WTC11 (cell line): ENCODE data around the gene POLDIP2. TPM values are rescaled to one million over a fixed set of nuclear protein-coding genes. Genes with fewer than 3 reads are reported as not detected.

Source experiments
- ATAC-seq: fragments of 200-7000 bp; cut with Tn5 transposase; 2 replicates; pipeline ENCODE4 v1.10.0; 2021; ENCODE audit warnings: mild to moderate bottlenecking, moderate library complexity
- CTCF ChIA-PET: fragments of 300-600 bp; sonication (Branson Sonifier 250); formaldehyde crosslinking; loops from one replicate; lab custom pipeline; 2021; ENCODE audit warnings: antibody characterized with exemption; lab: Charles Lee
- POLR2A ChIA-PET: fragments of 350-600 bp; sonication (Branson Sonifier 250); formaldehyde crosslinking; loops from one replicate; lab custom pipeline; 2021; ENCODE audit warnings: antibody characterized with exemption; lab: Charles Lee
- DNase-seq: peaks from one replicate; pipeline ENCODE4 v3.0.0; 2021; ENCODE audit warnings: low spot score
- H3K27ac Mint-ChIP-seq: 2 replicates; pipeline ENCODE4 v1.8.0; 2021; ENCODE audit warnings: mixed read lengths
- H3K27me3 Mint-ChIP-seq: 2 replicates; pipeline ENCODE4 v1.8.0; 2021; ENCODE audit warnings: low read depth, mild to moderate bottlenecking, moderate library complexity, mixed read lengths
- H3K36me3 Mint-ChIP-seq: 2 replicates; pipeline ENCODE4 v1.8.0; 2021; ENCODE audit warnings: mixed read lengths
- H3K4me1 Mint-ChIP-seq: 2 replicates; pipeline ENCODE4 v1.8.0; 2022; ENCODE audit warnings: mixed read lengths
- H3K4me3 Mint-ChIP-seq: 2 replicates; pipeline ENCODE4 v1.8.0; 2021; ENCODE audit warnings: mild to moderate bottlenecking, moderate library complexity, mixed read lengths
- H3K9me3 Mint-ChIP-seq: 2 replicates; pipeline ENCODE4 v1.8.0; 2021; ENCODE audit warnings: mixed read lengths
- ATF1 ChIP-seq: sonication (generic); formaldehyde crosslinking; IDR thresholded peaks from 2 replicates; pipeline ENCODE4 v1.8.1; 2023; ENCODE audit warnings: mild to moderate bottlenecking, moderate library complexity, missing genetic modification reagents
- E2F4 ChIP-seq: sonication (generic); formaldehyde crosslinking; IDR thresholded peaks from 2 replicates; pipeline ENCODE4 v1.8.1; 2022; ENCODE audit warnings: low read depth, mild to moderate bottlenecking, moderate library complexity, missing genetic modification reagents, borderline replicate concordance
- ELF4 ChIP-seq: sonication (generic); formaldehyde crosslinking; IDR thresholded peaks from 2 replicates; pipeline ENCODE4 v1.8.1; 2022; ENCODE audit warnings: low read depth, mild to moderate bottlenecking, moderate library complexity, missing genetic modification reagents
- ESRRA ChIP-seq: sonication (generic); formaldehyde crosslinking; IDR thresholded peaks from 2 replicates; pipeline ENCODE4 v1.8.1; 2022; ENCODE audit warnings: mild to moderate bottlenecking, missing genetic modification reagents, borderline replicate concordance
- FOXP1 ChIP-seq: sonication (generic); formaldehyde crosslinking; IDR thresholded peaks from 2 replicates; pipeline ENCODE4 v1.8.0; 2022; ENCODE audit warnings: missing genetic modification reagents, mild to moderate bottlenecking, moderate library complexity, borderline replicate concordance
- GABPB1 ChIP-seq: sonication (generic); formaldehyde crosslinking; IDR thresholded peaks from 2 replicates; pipeline ENCODE4 v1.8.1; 2023; ENCODE audit warnings: mild to moderate bottlenecking, missing genetic modification reagents
- HMGXB4 ChIP-seq: sonication (generic); formaldehyde crosslinking; IDR thresholded peaks from 2 replicates; pipeline ENCODE4 v1.8.1; 2023; ENCODE audit warnings: mild to moderate bottlenecking, moderate library complexity, missing genetic modification reagents
- JAZF1 ChIP-seq: fragments of 250-450 bp; sonication (Bioruptor Pico); IDR thresholded peaks from 2 replicates; pipeline ENCODE4 v1.9.0; 2021; ENCODE audit warnings: moderate library complexity, mild to moderate bottlenecking, inconsistent platforms
- MYBL2 ChIP-seq: sonication (generic); formaldehyde crosslinking; IDR thresholded peaks from 2 replicates; pipeline ENCODE4 v1.8.1; 2023; ENCODE audit warnings: mild to moderate bottlenecking, moderate library complexity, missing genetic modification reagents
- RELA ChIP-seq: sonication (generic); formaldehyde crosslinking; IDR thresholded peaks from 2 replicates; pipeline ENCODE4 v1.8.1; 2022; ENCODE audit warnings: missing genetic modification reagents, mild to moderate bottlenecking, borderline replicate concordance
- SP1 ChIP-seq: sonication (generic); formaldehyde crosslinking; conservative IDR thresholded peaks from 2 replicates; pipeline ENCODE4 v1.8.1; 2022; ENCODE audit warnings: missing genetic modification reagents
- TCF7 ChIP-seq: sonication (generic); formaldehyde crosslinking; IDR thresholded peaks from 2 replicates; pipeline ENCODE4 v1.8.0; 2022; ENCODE audit warnings: mild to moderate bottlenecking, low read depth, missing genetic modification reagents, moderate library complexity
- ZNF121 ChIP-seq: sonication (generic); formaldehyde crosslinking; IDR thresholded peaks from 2 replicates; pipeline ENCODE4 v1.8.0; 2023; ENCODE audit warnings: missing genetic modification reagents
- ZSCAN18 ChIP-seq: fragments of 250-450 bp; sonication (Bioruptor Pico); IDR thresholded peaks from 2 replicates; pipeline ENCODE4 v2.1.2; 2022; ENCODE audit warnings: mild to moderate bottlenecking, moderate library complexity
- total RNA-seq: library from RNA; stranded (reverse); gene quantifications from 3 replicates; pipeline ENCODE4 v1.2.3, GENCODE V29; 2021
- TF ChIP-seq, protein P1 (sequence below): sonication (generic); formaldehyde crosslinking; IDR thresholded peaks from 2 replicates; pipeline ENCODE4 v1.8.1; 2022; ENCODE audit warnings: mild to moderate bottlenecking, moderate library complexity, missing genetic modification reagents
- TF ChIP-seq, protein P2 (sequence below): sonication (generic); formaldehyde crosslinking; IDR thresholded peaks from 2 replicates; pipeline ENCODE4 v1.8.0; 2022; ENCODE audit warnings: mild to moderate bottlenecking, missing genetic modification reagents

POLDIP2 gene
- total RNA-seq, 1 experiment from 2014 or later, result 85.4 TPM

- peak; percentile 53 for ATAC-seq
- no peak for TF ChIP-seq ZSCAN18 (CRISPR knock-in tag)
- TF ChIP-seq FOXP1, result peak; percentile 70
- peak; percentile 34; the same call in 1 of the 2 replicates for TF ChIP-seq GABPB1 (CRISPR knock-in tag)
- 0 out of 2 replicates have a peak, but pooled peaks have one; percentile 77 for TF ChIP-seq TCF7 (CRISPR knock-in tag)
- TF ChIP-seq SP1, result peak; percentile 75
- peak; percentile 66; the same call in 1 of the 2 replicates for TF ChIP-seq MYBL2
- TF ChIP-seq E2F4, result no peak; the same call in 1 of the 2 replicates
- no peak for TF ChIP-seq ATF1 (CRISPR knock-in tag)
- TF ChIP-seq JAZF1, result no peak
- TF ChIP-seq, protein P1, sequence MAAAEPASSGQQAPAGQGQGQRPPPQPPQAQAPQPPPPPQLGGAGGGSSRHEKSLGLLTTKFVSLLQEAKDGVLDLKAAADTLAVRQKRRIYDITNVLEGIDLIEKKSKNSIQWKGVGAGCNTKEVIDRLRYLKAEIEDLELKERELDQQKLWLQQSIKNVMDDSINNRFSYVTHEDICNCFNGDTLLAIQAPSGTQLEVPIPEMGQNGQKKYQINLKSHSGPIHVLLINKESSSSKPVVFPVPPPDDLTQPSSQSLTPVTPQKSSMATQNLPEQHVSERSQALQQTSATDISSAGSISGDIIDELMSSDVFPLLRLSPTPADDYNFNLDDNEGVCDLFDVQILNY (CRISPR knock-in tag), result peak; percentile 39; the same call in 1 of the 2 replicates
- TF ChIP-seq ZNF121 (CRISPR knock-in tag), result 0 out of 2 replicates have a peak, but pooled peaks have one; percentile 21
- TF ChIP-seq RELA (CRISPR knock-in tag), result peak; percentile 41; the same call in 1 of the 2 replicates
- TF ChIP-seq ESRRA, result peak; percentile 50; the same call in 1 of the 2 replicates
- peak; percentile 40; the same call in 1 of the 2 replicates for TF ChIP-seq HMGXB4 (CRISPR knock-in tag)
- peak; percentile 59; the same call in 1 of the 2 replicates for TF ChIP-seq ELF4 (CRISPR knock-in tag)
- TF ChIP-seq, protein P2, sequence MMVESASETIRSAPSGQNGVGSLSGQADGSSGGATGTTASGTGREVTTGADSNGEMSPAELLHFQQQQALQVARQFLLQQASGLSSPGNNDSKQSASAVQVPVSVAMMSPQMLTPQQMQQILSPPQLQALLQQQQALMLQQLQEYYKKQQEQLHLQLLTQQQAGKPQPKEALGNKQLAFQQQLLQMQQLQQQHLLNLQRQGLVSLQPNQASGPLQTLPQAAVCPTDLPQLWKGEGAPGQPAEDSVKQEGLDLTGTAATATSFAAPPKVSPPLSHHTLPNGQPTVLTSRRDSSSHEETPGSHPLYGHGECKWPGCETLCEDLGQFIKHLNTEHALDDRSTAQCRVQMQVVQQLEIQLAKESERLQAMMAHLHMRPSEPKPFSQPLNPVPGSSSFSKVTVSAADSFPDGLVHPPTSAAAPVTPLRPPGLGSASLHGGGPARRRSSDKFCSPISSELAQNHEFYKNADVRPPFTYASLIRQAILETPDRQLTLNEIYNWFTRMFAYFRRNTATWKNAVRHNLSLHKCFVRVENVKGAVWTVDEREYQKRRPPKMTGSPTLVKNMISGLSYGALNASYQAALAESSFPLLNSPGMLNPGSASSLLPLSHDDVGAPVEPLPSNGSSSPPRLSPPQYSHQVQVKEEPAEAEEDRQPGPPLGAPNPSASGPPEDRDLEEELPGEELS (CRISPR knock-in tag), result peak; percentile 64; the same call in 1 of the 2 replicates
- POLR2A ChIA-PET, result no interaction called here
- H3K36me3 Mint-ChIP-seq, result no peaks in the 10 kb centered on the region
- no peaks in the 10 kb centered on the region for H3K9me3 Mint-ChIP-seq
- CTCF ChIA-PET, result interaction anchor here (0.6 to 3.7 kb wide), 16 partner anchors 9 to 154 kb away, joined by 3 to 62 read pairs (median 6); partner anchors contain the start of genes IFT20, SARM1, TNFAIP1 and VTN
- H3K27me3 Mint-ChIP-seq, result peaks cover 31% of the 10 kb centered on the region
- peaks cover 78% of the 10 kb centered on the region for H3K4me1 Mint-ChIP-seq
- peak; percentile 80 for DNase-seq
- peak within 1 kb of the TSS; percentile 87 for H3K27ac Mint-ChIP-seq
- H3K4me3 Mint-ChIP-seq, result peak within 1 kb of the TSS; percentile 78
Observed at GRCh38 chr17:28405632-28406472, 48.5 kb upstream of the POLDIP2 start, which contains the start of gene SLC46A1. Gene SLC46A1, minus strand, starts transcription at chr17:28406212. Its CDS starts 98 bp downstream, at chr17:28406114.
